Measurements from ENCODE around the gene SLC25A46. TPM values are rescaled to one million over a fixed set of nuclear protein-coding genes. Genes with fewer than 3 reads are reported as not detected.
"Not testable (repeated sequence)": the region's sequence is repeated elsewhere in the genome, so short reads cannot be mapped to it uniquely, and the experiment has no call there.

SLC25A46 gene
- 10 to 100 TPM; 42.5 to 59.5 (median 52.7) TPM for polyA plus RNA-seq (ENCODE audit: insufficient read length in 4 of 4)

DNA sequence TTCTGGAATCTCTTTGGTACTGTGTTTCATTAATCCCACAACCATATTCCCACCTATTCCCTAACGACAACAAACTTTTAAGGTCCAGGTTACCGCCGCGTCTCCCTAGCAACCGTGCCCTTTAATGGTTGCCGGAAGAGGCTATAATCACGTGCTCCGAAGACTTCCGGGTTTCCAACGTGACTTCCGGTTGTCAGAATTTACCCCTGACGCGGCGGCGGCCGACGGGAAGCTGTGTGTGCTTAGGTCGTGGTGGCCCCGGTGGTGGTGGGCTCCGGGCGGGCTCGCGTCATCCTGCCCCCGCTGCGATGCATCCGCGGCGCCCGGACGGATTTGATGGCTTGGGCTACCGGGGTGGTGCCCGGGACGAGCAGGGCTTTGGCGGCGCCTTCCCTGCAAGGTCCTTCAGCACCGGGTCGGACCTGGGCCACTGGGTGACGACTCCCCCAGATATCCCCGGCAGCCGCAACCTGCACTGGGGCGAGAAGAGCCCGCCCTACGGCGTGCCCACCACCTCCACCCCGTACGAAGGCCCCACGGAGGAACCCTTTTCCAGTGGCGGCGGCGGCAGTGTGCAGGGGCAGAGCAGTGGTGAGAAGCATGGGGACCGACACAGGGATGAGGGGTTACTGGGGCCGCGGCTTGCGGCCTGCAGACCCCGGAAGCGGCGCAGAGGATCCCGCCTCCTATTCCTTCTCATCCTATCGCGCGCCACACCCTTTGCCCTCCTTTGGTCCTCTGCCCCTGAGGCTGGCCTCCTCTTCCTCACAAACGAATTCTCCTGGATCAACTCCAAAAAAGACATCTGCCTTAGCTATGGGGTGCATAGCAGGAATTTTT, at the start of gene SLC25A46:
SLC25A46 (plus strand) TSS at position 196 of the 840 bp plus-strand sequence; CDS start at position 309, 113 bp downstream.
- DNase-seq (ENCODE audit: low read depth in 4 of 4, low spot score in 3 of 4): peak; percentile 83 to 89 (median 86)

DNA sequence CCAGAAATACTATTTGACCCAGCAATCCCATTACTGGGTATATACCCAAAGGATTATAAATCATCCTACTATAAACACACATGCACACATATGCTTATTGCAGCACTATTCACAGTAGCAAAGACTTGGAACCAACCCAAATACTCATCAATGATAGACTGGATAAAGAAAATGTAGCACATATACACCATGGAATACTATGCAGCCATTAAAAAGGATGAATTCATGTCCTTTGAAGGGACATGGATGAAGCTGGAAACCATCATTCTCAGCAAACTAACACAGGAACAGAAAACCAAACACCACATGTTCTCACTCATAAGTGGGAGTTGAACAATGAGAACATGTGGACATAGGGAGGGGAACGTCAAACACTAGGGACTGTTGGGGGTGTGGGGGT, 48.2 kb upstream of the SLC25A46 start:
- not testable (repeated sequence) for DNase-seq (ENCODE audit: low read depth in 4 of 4, low spot score in 3 of 4)

DNA sequence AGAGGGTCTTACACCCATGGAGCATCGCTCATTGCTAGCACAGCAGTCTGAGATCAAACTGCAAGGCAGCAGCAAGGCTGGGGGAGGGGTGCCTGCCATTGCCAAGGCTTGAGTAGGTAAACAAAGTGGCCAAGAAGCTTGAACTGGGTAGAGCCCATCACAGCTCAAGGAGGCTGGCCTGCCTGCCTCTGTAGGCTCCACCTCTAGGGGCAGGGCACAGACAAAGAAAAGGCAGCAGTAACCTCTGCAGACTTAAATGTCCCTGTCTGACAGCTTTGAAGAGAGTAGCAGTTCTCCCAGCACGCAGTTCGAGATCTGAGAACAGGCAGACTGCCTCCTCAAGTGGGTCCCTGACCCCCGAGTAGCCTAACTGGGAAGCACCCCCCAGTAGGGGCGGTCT, 46.1 kb upstream of the SLC25A46 start:
- DNase-seq (ENCODE audit: low read depth in 4 of 4, low spot score in 3 of 4): not testable (repeated sequence)

DNA sequence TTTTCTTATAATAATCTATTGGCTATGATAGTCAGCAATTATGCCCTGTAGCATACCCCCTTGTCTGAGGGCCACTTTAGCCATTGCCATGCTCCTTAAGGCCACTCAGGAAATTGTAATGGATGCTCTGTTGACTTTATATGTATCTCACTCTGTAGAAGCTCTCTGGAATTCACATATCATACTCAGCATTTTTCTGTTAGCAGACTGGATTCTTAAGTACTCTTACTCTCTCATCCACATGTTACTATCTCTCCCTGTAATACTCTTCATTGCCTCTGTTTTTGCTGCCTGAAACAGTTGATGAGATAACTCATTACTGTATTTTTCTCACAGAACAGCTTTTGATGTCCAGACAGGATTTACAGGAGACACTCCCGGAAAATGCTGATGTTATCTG, 36.5 kb upstream of the SLC25A46 start:
- no peak for DNase-seq (ENCODE audit: low read depth in 4 of 4, low spot score in 3 of 4)

DNA sequence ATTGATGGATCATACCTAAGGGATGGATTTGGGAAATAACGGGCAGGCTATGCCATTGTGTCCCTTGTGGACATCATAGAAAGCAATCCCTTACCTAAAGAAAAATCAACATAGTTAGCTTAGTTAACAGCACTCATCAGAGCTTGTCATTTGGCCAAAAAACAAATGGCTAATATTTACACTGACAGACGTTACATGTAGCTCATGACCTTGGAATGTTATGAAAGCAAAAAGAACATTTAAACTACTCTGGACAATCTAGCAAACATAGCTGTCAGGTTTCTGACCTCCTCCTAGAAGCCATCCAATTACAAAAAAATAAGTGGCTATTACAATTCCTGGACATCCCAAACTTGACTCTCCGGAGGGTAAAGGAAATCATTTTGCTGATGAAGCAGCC, 36.1 kb upstream of the SLC25A46 start:
- DNase-seq (ENCODE audit: low read depth in 4 of 4, low spot score in 3 of 4): no peak

DNA sequence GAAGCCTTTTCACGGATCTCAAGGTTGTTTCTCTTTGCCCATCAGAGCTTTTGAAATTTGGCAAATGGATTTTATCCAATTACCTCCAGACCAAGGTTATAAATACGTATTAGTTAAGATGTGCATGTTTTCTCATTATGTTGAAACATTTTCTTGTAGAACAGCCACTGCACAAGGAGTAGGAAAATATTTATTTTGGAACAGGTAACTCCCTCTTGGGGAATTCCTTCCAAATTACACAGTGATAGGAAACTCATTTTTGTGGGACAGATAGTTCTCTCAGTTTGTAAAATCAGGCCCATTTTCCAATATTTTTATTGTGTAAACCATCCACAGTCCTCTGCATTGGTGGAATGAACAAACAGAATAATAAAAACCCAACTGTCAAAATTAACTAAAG, 35.3 kb upstream of the SLC25A46 start:
- DNase-seq (ENCODE audit: low read depth in 4 of 4, low spot score in 3 of 4): no peak

DNA sequence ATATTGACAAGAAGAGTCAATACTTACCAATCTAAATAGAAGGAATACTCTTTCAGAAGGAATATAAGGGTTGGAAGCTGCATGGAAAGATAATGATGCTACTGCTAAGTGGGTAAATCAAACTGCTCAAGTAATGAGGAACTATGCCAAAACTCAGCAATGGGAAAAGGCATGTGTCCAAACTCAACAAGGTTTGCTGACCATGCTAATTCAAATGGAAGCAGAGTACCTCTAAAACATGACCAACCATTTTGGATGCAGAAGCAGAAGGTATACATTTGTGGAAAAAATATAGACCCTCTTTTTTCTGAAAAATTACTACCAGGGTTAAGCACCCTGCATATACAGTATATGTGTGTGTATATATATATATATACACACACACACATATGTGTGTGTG, 33.5 kb upstream of the SLC25A46 start:
- DNase-seq (ENCODE audit: low read depth in 4 of 4, low spot score in 3 of 4): no peak

DNA sequence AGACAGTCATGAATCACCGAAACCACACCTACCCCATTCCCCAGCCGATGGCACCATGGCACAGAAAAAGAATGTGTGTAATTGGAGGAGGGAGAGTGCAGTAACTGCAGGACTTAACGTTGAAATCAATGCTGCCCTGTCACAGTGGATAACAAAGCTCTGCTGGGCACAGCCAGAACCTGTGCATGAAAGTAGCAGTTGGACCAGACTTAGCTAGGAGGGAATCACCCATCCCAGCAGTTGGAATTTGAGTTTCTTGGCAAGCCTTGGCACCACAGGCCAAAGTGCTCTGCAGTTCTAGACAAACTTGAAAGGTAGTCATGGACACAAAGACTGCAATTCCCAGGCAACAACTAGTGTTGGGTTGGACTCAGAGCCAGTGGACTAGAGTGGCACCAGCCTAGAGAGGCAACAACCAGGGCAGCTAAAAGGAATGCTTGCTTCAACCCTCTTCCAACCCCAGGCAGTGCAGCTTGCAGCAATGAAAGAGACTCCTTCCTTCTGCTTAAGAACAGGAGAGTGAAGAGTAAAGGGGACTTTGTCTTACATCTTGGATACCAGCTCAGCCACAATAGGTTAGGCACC, 31.5 kb upstream of the SLC25A46 start:
- no peak for DNase-seq (ENCODE audit: low read depth in 4 of 4, low spot score in 3 of 4)

DNA sequence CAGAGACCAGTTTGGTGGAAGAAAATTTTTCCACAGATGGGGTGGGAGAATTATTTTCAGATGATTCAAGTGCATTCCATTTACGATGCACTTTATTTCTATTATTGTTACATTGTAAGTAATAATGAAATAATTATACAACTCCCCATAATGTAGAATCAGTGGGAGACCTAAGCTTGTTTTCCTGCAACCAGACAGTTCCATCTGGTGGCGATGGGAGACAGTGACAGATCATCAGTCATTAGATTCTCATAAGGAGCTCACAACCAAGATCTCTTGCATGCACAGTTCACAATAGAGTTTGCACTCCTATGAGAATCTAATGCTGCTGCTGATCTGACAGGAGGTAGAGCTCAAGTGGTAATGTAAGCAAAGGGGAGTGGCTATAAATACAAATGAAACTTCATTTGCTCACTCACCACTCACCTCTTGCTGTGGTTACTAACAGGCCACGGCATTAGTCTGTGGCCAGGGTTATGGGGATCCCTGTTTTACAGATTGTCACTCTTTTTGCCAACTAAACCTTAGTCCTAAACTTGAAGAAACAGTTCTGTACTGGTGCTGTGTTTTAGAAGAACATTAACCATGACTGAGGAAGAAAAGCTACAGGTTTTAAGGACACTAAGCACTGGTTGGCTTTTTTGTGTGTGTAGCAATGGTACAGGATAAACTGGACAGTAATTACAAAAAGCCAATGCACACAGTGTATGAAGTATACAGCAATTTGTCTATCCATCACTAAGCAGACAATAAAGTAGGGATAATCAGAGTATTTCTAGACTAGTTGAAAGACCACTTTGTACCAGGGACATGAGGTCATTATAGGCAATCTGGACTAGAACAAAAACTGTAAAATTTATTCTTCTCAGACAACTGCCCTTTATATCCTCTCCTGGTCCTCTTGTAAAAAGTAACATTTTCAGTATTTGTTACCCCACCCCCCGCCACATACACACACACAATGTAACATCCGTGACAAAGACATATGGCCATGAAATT, 22.3 kb upstream of the SLC25A46 start:
- DNase-seq (ENCODE audit: low read depth in 4 of 4, low spot score in 3 of 4): no peak

DNA sequence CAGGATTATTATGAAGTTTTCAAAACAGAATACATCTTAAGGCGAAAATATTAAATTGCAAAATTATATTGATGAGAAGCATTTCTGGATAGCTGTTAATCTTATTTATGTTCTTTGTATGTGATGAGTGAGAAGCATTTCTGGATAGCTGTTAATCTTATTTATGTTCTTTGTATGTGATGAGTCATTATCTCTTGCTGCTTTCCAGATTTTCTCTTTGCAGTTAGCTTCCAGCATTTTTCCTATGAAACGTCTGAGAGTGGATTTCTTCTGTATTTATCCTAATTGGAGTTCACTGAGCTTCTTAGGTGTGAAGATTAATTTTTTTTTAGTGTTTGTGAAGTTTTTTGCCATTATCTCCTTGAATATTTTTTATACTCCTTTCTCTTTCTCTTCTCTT, 20.5 kb upstream of the SLC25A46 start:
- no peak for DNase-seq (ENCODE audit: low read depth in 4 of 4, low spot score in 3 of 4)

DNA sequence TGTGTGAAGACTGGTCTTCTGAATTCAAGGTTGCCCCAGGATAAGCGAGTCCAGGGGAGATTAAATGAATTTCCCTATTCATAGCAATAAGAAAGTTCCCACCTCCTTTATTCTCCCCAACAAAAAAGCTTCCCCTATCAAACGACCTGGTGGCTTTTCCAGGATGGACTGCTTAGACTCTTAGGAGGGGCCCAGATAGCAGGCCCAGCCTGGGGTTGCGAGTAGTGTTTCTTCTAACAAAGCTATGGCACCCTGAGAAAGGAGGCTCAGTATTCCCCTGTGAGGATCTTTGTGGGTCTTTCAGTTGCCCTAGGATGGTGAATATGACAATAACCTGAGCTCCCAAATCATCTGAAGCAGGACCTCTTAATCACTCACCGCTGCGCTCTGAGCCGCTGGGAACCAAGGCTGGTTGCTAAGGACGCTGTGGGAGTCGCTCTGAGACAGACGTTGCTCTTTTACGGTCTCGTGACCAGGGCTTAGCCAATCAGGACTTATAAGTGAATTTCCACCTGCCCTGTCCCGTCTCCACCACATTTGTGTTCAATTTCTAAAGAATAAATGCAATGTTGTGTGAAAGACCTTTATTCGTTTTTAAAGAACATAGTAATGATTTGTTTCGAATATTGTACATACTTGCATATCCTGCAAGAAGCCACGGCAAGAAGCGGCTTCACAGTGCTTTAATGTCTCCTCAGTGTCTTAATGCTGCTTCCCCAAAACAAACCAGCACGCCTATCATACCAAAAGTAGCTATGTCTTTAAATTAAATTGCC, 12.4 kb upstream of the SLC25A46 start, which contains the start of gene TMEM232:
TMEM232 (minus strand) TSS at position 423 of the 776 bp plus-strand sequence. CDS start 59,319 bp downstream, outside the sequence.
- peak in 2 of 4 donors; percentile 54 to 72 for DNase-seq (ENCODE audit: low read depth in 4 of 4, low spot score in 3 of 4)

DNA sequence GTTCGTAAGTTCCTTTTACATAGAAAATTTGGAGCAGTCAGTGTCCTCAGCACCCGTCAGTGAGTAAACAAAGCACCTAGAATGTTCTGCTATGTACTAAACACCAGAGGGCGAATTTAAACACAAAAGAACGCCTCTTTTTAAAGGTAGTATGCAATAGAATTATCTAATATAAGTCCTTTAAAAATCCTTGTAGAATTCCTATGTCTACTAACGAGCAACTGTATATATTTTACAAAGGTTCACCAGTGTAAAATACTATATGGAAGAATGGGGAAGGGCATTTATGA, 11.8 kb upstream of the SLC25A46 start:
- no peak for DNase-seq (ENCODE audit: low read depth in 4 of 4, low spot score in 3 of 4)

DNA sequence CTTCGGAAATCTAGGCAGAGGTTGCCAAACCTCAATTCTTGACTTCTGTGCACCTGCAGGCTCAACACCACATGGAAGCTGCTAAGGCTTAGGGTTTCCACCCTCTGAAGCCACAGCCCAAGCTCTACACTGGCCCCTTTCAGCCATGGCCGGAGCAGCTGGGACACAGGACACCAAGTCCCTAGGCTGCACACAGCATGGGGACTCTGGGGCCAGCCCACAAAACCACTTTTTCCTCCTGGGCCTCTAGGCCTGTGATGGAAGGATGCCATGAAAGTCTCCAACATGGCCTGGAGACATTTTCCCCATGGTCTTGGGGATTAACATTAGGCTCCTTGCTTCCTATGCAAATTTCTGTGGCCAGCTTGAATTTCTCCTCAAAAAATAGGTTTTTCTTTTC, 7.3 kb upstream of the SLC25A46 start:
- not testable (repeated sequence) for DNase-seq (ENCODE audit: low read depth in 4 of 4, low spot score in 3 of 4)

DNA sequence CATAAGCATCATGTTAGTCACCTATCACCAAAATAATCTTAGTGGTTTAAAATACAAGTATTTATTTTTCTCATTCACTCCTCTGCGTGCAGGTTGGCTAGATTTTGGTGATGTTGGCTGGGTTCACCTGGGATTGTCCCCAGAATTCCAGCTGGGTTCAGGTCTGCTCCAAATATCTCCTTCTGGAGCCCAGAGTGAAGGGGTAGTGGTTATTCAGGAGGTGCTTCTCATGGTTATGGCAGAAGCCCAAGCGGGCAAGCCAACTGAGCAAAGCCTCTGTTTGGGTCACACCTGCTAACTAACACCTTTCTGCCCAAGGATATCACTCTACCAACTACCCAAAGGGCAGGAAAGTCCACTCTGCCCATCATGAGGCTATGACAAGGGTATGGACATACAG, 4.7 kb upstream of the SLC25A46 start:
- DNase-seq (ENCODE audit: low read depth in 4 of 4, low spot score in 3 of 4): no peak

DNA sequence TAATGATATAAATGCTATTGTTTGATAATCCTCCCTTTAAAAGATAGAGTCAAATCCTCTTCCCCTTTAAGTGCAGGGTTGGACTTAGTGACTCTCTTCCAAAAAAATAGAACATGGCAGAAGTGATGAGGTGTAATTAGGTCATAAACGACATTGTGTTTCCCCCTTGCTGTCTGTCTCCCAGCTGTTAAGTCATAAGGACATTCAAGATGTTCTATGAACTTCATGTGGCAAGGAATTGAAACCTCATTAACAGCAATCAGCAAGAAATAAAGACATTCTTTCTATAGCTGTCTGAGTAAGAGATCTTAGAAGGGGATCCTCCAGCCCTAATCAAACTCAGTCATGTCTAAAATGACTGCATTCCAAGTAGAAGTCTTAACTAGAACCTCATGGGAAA, 3.3 kb upstream of the SLC25A46 start:
- no peak for DNase-seq (ENCODE audit: low read depth in 4 of 4, low spot score in 3 of 4)

DNA sequence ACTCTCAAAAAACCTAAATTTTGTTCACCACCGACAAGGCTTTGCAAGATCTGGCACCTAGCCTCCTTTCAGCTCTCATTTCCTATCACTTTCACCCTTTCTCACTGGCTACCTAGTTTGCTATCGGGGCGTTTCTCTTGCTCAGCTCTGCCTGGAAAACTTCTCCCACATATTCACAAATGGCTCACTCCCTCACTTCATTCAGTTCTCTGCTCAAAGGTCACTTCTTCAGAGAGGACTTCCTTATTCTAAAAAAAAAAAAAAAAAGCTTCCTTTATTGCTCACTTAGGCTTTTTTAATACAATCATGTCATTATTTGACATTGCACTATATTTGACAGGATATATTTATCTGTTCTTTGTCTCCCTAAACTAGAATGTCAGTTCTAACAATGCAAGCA, 2.1 kb upstream of the SLC25A46 start:
- DNase-seq (ENCODE audit: low read depth in 4 of 4, low spot score in 3 of 4): no peak

DNA sequence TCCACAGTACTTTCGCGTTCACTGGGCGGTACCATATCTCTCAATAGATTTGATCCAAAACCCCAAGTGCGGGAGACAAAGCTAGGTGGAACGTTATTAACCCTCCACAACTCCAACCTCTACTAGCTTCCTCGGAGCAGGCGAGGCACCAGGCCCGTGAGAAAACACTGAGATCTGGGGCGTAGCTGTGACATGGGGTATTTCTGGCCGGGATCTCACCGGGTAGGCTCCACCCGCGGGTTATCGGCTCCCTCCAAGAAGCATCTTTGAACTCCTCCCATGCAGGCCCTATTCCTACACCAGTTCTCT, 350 bp upstream of the SLC25A46 start:
- no peak for DNase-seq (ENCODE audit: low read depth in 4 of 4, low spot score in 3 of 4)

DNA sequence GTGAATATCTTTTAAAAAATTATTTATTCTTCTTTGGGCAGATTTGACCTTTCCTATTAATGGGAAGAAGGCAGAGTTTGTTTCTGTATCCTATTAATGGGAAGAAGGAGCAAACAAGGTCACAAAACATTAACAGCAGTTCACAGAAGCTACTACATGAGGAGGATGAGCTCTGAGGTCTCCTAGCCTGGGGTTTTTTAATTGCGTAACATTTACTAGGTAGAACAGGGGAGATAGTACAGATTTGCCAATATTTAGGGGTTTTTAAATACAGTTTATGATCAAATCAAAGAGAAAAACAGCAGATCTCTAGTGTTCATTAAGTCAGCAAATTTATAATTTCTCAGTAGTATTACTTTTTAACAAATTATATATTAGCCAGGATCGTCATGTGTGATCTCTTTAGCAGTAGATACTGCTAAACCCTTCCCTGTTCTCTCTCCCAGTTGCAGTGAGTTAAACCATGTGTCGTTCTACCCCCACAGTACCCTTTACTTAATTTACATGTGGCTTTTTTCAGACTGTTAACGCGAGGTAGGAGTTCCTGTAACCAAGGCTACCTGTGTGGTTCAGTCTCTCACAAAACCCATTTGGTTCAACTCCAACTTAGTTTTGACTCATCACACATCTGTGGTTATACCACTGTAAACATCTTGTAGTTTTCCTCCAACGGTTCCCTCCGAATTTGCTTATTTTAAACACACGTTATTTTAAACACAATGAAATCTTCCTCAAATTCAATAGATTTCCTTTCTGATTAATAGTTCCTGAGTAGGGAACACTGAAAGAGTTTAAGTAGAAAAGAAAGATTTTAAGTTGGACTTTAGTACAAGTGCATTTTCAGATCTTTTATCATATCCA, 13.3 kb downstream of the SLC25A46 start:
- DNase-seq (ENCODE audit: low read depth in 4 of 4, low spot score in 3 of 4): no peak

DNA sequence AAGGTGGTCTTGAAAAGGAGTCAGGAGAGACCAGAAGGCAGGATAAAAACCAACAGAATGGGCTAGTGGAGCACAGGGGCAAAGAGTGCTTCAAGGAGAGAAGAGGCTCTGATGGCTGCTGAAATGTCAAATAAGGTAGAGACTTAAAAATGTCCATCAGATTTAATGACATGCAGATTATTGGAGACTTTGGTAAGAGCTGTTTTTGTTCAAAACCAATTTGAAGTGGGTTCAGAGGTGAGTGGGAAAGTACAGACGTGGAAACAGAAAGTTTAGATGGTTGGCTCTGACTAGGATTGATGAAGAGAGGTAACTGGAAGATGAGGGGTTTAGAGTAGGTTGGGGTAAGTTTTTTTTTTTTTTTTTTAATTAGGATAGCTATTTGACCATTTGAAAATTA, 14.1 kb downstream of the SLC25A46 start:
- DNase-seq (ENCODE audit: low read depth in 4 of 4, low spot score in 3 of 4): no peak

DNA sequence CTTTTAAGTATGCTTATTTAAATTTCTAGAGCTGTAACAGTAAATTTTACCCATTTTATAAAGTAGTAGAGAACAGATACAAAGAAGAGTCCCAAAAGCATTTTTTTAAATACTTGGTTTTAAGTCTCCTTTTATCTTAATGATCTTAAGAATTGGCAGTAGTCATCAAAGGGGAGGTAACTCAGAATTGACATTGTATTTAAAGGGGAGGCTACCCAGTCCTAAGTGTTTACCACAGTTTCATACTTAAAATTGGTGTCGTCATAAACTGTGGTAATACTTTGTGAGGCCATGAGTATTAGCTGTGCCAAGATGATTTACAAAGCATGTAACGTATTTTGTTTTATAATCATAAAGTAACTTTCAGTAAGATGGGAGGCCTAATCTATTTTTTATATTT, 14.8 kb downstream of the SLC25A46 start:
- no peak for DNase-seq (ENCODE audit: low read depth in 4 of 4, low spot score in 3 of 4)

All from left renal pelvis (tissue), 4 donors.